Measurements from ENCODE around the gene FRMD4B.
"Not testable (repeated sequence)": the region's sequence is repeated elsewhere in the genome, so short reads cannot be mapped to it uniquely, and the experiment has no call there.

FRMD4B gene

GRCh38 chr3:69236812-69237707, 148.8 kb downstream of the FRMD4B start:
- no peaks in the 10 kb centered on the region for H3K27me3 Mint-ChIP-seq
- ATAC-seq (replicated peaks; ENCODE audit: extremely low read depth, poor library complexity, severe bottlenecking) = no peak

DNA sequence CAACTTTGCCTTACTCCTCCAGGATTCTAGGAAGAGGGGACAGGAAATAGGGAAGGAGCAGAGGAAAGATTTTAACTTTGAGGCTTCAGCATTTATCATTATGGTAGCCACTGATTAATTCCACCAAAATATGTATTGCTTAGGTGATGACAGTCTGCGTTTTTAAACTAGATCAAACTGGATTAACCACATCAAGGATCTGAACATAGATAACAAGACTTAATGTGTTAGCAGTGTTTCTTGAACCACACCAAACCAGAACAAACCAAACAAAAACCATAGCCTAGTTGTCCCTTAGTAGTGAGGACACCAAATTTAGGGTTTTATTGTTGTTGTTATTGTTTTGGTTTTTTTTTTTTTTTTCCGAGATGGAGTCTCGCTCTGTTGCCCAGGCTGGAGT, 150.0 kb downstream of the FRMD4B start:
- Mint-ChIP-seq H3K4me3 (no peak overlapping the region), H3K27ac (ENCODE audit: low read depth) (peak overlapping the region; percentile 57), H3K4me1 (peaks cover 13% of the 10 kb centered on the region), H3K36me3 (ENCODE audit: insufficient read depth) (no peaks in the 10 kb centered on the region), H3K27me3 (no peaks in the 10 kb centered on the region), H3K9me3 (no peaks in the 10 kb centered on the region)
- DNase-seq (ENCODE audit: low spot score in 2 of 2) (no peak), ATAC-seq (replicated peaks; ENCODE audit: extremely low read depth, poor library complexity, severe bottlenecking) (peak; percentile 85)

More at GRCh38 chr3:69236812-69237707, 148.8 kb downstream of the FRMD4B start:
- H3K9me3 Mint-ChIP-seq = no peaks in the 10 kb centered on the region
- peaks cover 13% of the 10 kb centered on the region for H3K4me1 Mint-ChIP-seq
- H3K27ac Mint-ChIP-seq (ENCODE audit: low read depth) = peak overlapping the region; percentile 57
- H3K36me3 Mint-ChIP-seq (ENCODE audit: insufficient read depth) = no peaks in the 10 kb centered on the region
- no peak for DNase-seq (ENCODE audit: low spot score in 2 of 2)
- peak overlapping the region; percentile 5 for H3K4me3 Mint-ChIP-seq

GRCh38 chr3:69235227-69235626, 150.7 kb downstream of the FRMD4B start:
- ATAC-seq (replicated peaks; ENCODE audit: extremely low read depth, poor library complexity, severe bottlenecking); H3K36me3 Mint-ChIP-seq (ENCODE audit: insufficient read depth); H3K9me3 Mint-ChIP-seq; DNase-seq (ENCODE audit: low spot score in 2 of 2); H3K4me3 Mint-ChIP-seq; H3K27me3 Mint-ChIP-seq: not testable (repeated sequence)
- Mint-ChIP-seq H3K27ac (ENCODE audit: low read depth) (peak overlapping the region; percentile 16), H3K4me1 (peaks cover 13% of the 10 kb centered on the region)

GRCh38 chr3:69232482-69232881, 153.4 kb downstream of the FRMD4B start:
- peaks cover 13% of the 10 kb centered on the region for H3K4me1 Mint-ChIP-seq
- no peak overlapping the region for H3K27ac Mint-ChIP-seq (ENCODE audit: low read depth)
- no peaks in the 10 kb centered on the region for H3K36me3 Mint-ChIP-seq (ENCODE audit: insufficient read depth)
- no peaks in the 10 kb centered on the region for H3K9me3 Mint-ChIP-seq
- H3K27me3 Mint-ChIP-seq = no peaks in the 10 kb centered on the region
- ATAC-seq (replicated peaks; ENCODE audit: extremely low read depth, poor library complexity, severe bottlenecking) (no peak), DNase-seq (ENCODE audit: low spot score in 2 of 2) (no peak)
- no peak overlapping the region for H3K4me3 Mint-ChIP-seq

DNA sequence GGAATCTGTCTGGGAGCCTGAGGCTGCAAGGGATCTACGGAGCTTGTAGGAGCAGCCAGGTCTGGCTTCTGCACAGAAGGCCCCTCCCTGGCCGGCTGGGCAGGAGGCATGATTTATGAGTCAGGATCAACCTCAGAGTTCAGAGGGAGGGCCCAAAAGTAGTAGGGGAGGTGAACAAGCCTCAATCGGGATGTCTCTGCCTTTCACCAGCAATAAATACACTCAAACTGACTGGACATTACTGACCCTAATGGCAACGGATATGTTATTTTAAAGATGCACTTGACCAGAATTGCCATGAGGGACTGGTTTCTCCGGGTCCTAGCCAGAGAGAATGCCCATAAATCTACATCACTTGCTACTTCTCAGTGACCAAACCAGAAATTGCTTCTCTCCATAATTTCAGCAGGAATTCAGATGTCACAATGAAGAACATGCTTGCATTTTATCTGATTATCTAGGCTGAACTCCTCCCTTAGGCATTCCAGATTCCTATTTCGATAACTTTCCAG, 153.9 kb downstream of the FRMD4B start:
- ATAC-seq (replicated peaks; ENCODE audit: extremely low read depth, poor library complexity, severe bottlenecking) = no peak
- DNase-seq (ENCODE audit: low spot score in 2 of 2) = no peak
- H3K27ac Mint-ChIP-seq (ENCODE audit: low read depth) = no peak overlapping the region
- H3K27me3 Mint-ChIP-seq = no peaks in the 10 kb centered on the region
- no peaks in the 10 kb centered on the region for H3K36me3 Mint-ChIP-seq (ENCODE audit: insufficient read depth)
- no peaks in the 10 kb centered on the region for H3K9me3 Mint-ChIP-seq
- peaks cover 11% of the 10 kb centered on the region for H3K4me1 Mint-ChIP-seq
- no peak overlapping the region for H3K4me3 Mint-ChIP-seq

DNA sequence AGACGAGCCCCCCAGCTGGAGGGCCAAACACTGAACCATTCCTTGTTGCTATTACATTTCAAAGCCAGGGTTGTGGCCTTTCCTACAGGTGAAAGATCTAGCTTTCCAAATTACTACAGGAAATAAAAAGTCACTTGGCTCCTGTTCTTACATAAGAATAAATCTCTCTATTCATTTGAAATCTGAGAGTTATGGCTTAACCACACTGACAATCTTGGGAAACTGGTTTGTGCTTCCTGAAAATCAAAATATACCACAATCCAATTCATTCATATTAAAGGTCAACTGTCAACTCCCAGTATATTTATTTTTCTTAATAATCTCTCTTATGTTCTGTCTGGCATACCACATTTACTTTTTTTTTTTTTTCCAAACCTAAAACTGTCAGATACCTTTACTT, 159.8 kb downstream of the FRMD4B start:
- DNase-seq (ENCODE audit: low spot score in 2 of 2) (no peak), ATAC-seq (replicated peaks; ENCODE audit: extremely low read depth, poor library complexity, severe bottlenecking) (no peak)
- no peaks in the 10 kb centered on the region for H3K4me1 Mint-ChIP-seq
- H3K9me3 Mint-ChIP-seq = no peaks in the 10 kb centered on the region
- H3K27ac Mint-ChIP-seq (ENCODE audit: low read depth) = no peak overlapping the region
- no peak overlapping the region for H3K4me3 Mint-ChIP-seq
- H3K27me3 Mint-ChIP-seq = no peaks in the 10 kb centered on the region
- H3K36me3 Mint-ChIP-seq (ENCODE audit: insufficient read depth) = no peaks in the 10 kb centered on the region

GRCh38 chr3:69219101-69219708, 166.7 kb downstream of the FRMD4B start:
- Mint-ChIP-seq H3K4me1 (no peaks in the 10 kb centered on the region), H3K27ac (ENCODE audit: low read depth) (no peak overlapping the region), H3K4me3 (no peak overlapping the region), H3K9me3 (no peaks in the 10 kb centered on the region), H3K27me3 (no peaks in the 10 kb centered on the region), H3K36me3 (ENCODE audit: insufficient read depth) (peaks cover 3% of the 10 kb centered on the region)
- ATAC-seq (replicated peaks; ENCODE audit: extremely low read depth, poor library complexity, severe bottlenecking) (no peak), DNase-seq (ENCODE audit: low spot score in 2 of 2) (no peak)

DNA sequence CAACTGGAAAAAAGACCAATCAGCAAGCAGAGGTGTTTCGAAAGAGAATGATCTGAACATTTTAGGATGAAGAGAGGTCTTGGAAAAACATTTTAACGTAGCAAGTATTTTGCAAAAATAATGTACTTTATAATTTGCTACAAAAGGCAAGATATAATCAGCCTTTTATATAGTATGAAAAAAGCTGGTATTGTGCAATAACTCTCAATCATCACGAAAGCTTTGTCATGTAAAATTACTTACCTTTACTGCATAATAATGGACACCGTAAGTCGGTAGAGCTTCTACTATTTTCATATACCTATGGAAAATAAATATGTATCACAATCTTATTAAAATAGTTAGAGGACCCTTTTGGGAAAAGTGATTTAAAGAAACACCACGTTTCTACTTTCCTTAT, 167.8 kb downstream of the FRMD4B start:
- no peaks in the 10 kb centered on the region for H3K27me3 Mint-ChIP-seq
- no peaks in the 10 kb centered on the region for H3K9me3 Mint-ChIP-seq
- no peaks in the 10 kb centered on the region for H3K4me1 Mint-ChIP-seq
- no peak overlapping the region for H3K27ac Mint-ChIP-seq (ENCODE audit: low read depth)
- no peak for ATAC-seq (replicated peaks; ENCODE audit: extremely low read depth, poor library complexity, severe bottlenecking)
- peaks cover 3% of the 10 kb centered on the region for H3K36me3 Mint-ChIP-seq (ENCODE audit: insufficient read depth)
- DNase-seq (ENCODE audit: low spot score in 2 of 2) = no peak
- H3K4me3 Mint-ChIP-seq = no peak overlapping the region

- ATAC-seq (replicated peaks; ENCODE audit: extremely low read depth, poor library complexity, severe bottlenecking) = no peak
- no peaks in the 10 kb centered on the region for H3K27me3 Mint-ChIP-seq
These were observed 168.9 kb downstream of the FRMD4B start for GRCh38 chr3:69216981-69217380.

GRCh38 chr3:69214241-69214640, 171.6 kb downstream of the FRMD4B start:
- H3K9me3 Mint-ChIP-seq = no peaks in the 10 kb centered on the region
- H3K36me3 Mint-ChIP-seq (ENCODE audit: insufficient read depth) = peaks cover 4% of the 10 kb centered on the region
- ATAC-seq (replicated peaks; ENCODE audit: extremely low read depth, poor library complexity, severe bottlenecking) (no peak), DNase-seq (ENCODE audit: low spot score in 2 of 2) (no peak)
- H3K27me3 Mint-ChIP-seq = no peaks in the 10 kb centered on the region
- H3K4me3 Mint-ChIP-seq = no peak overlapping the region
- H3K4me1 Mint-ChIP-seq = peaks cover 6% of the 10 kb centered on the region
- no peak overlapping the region for H3K27ac Mint-ChIP-seq (ENCODE audit: low read depth)

More at GRCh38 chr3:69216981-69217380, 168.9 kb downstream of the FRMD4B start:
- Mint-ChIP-seq H3K36me3 (ENCODE audit: insufficient read depth) (peaks cover 3% of the 10 kb centered on the region), H3K4me1 (peaks cover under 1% of the 10 kb centered on the region), H3K9me3 (no peaks in the 10 kb centered on the region), H3K27ac (ENCODE audit: low read depth) (no peak overlapping the region), H3K4me3 (no peak overlapping the region)
- DNase-seq (ENCODE audit: low spot score in 2 of 2) = no peak

- Mint-ChIP-seq H3K9me3 (no peaks in the 10 kb centered on the region), H3K4me1 (peaks cover 6% of the 10 kb centered on the region), H3K27me3 (no peaks in the 10 kb centered on the region), H3K4me3 (no peak overlapping the region), H3K27ac (ENCODE audit: low read depth) (no peak overlapping the region), H3K36me3 (ENCODE audit: insufficient read depth) (peaks cover 4% of the 10 kb centered on the region)
- no peak for ATAC-seq (replicated peaks; ENCODE audit: extremely low read depth, poor library complexity, severe bottlenecking)
- DNase-seq (ENCODE audit: low spot score in 2 of 2) = no peak
These were observed 173.3 kb downstream of the FRMD4B start for GRCh38 chr3:69212411-69213160.

GRCh38 chr3:69210068-69210730, 175.7 kb downstream of the FRMD4B start:
- Mint-ChIP-seq H3K9me3 (no peaks in the 10 kb centered on the region), H3K36me3 (ENCODE audit: insufficient read depth) (peaks cover 4% of the 10 kb centered on the region), H3K4me1 (peaks cover 6% of the 10 kb centered on the region), H3K27ac (ENCODE audit: low read depth) (no peak overlapping the region), H3K27me3 (no peaks in the 10 kb centered on the region), H3K4me3 (no peak overlapping the region)
- ATAC-seq (replicated peaks; ENCODE audit: extremely low read depth, poor library complexity, severe bottlenecking) = no peak
- no peak for DNase-seq (ENCODE audit: low spot score in 2 of 2)
